NCI-H2107 (cell line): ENCODE results near the gene SBF2.
"Not testable (repeated sequence)": the region's sequence is repeated elsewhere in the genome, so short reads cannot be mapped to it uniquely, and the experiment has no call there.

Experiments
- DNase-seq: peaks from one replicate; lab custom pipeline; 2025; lab: John Stamatoyannopoulos, UW

Gene SBF2

DNA sequence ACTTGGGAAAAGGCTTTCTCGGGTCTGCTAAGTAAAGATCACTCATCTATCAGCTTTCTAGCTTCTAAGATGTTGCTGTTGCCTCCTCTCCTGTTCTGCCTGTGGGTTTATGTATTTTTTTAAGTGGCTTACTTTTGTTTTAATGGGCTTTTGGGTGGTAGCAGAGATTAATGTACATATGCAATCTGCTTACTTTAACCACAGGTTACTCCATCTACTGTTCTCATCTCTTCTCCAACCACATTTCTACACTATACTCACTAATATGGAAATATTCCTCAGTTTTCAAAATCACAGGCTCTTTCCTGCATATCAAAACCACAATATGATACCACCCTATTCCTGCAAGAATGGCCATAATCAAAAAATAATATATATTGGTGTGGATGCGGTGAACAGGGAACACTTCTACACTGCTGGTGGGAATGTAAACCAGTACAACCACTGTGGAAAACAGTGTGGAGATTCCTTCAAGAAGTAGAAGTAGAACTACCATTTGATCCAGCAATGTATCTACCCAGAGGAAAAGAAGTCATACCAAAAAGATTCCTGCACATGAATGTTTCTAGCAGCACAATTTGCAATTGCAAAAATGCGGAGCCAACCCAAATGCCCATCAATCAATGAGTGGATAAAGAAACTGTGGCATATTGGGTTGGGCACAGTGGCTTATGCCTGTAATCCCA lies 341.4 kb downstream of the SBF2 start:
- DNase-seq = no peak

DNA sequence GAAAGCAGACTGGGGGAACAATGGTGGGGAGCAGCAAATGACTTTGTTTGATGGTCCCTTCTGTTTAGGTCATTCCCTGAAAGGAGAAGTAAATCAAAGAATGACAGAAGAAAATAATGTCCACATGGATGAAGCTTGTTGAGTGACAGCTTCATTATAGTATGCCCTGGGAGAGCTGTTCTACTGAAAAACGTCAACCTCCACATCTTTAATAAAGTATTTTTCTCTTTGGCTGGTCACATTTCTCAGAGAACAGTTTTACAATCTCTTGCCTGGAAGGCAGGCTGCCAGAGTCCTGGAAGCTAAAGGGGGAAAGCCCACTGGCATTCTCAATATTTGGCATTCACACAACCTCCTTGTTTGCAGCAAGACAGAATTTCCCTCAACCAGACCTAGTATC lies 342.2 kb downstream of the SBF2 start:
- DNase-seq = no peak

GRCh38 chr11:9950462-9950861 lies 343.6 kb downstream of the SBF2 start:
- no peak for DNase-seq

DNA sequence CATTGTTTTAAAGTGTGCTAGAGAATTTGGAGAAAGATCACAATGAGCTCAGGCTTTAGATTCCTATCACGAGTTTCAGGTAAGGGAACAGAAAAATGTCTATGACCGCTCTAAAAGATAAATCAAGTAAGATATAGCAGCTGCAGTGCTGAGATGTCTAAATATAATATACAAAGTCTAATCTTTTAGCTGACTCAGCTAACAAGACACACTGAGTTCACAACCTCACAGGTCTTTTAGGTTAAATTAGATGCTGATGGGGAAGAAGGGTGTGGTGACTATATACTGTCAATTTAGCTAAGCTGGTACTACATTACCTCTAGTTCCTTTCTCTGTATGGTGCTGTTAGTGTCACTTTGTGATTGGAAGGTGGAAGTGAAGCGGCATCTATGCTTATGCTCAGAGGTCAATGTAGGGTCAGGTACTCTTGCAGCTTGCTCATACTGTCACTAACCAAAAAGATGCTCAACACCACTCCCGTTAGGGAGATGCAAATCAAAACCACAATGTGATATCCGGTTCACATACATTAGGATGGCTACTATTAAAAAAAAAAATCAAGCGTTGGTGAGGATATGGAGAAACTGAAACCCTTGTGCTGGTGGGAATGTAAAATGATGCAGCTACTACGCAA lies 346.7 kb downstream of the SBF2 start:
- no peak for DNase-seq

DNA sequence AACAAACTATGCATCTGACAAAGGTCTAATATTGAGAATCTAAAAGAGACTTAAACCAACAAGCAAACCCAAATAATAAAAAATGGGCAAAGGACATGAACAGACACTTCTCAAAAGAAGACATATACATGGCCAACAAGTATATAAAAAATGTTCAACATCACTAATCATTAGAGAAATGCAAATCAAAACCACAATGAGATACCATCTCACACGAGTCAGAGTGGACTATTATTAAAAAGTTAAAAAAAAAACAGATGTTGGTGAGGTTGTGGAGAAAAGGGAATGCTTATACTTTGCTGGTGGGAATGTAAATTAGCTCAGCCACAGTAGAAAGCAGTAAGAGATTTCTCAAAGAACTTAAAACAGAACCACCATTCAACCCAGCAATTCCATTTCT lies 348.3 kb downstream of the SBF2 start:
- DNase-seq = not testable (repeated sequence)

GRCh38 chr11:9943386-9944110 lies 350.5 kb downstream of the SBF2 start:
- DNase-seq = no peak

GRCh38 chr11:9941991-9942390 lies 352.0 kb downstream of the SBF2 start:
- no peak for DNase-seq

DNA sequence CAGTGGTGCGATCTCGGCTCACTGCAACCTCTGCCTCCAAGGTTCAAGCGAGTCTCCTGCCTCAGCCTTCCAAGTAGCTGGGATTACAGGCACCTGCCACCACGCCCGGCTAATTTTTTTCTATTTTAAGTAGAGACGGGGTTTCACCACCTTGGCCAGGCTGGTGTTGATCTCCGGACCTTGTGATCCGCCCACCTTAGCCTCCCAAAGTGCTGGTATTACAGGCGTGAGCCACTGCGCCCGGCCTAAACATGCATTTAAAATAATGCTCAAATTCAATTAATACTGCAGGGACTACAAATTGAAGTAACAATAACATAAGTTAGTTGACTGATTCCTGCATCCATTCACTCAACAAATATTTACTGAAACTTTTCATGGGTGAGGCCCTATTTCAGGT lies 354.9 kb downstream of the SBF2 start:
- DNase-seq = not testable (repeated sequence)

DNA sequence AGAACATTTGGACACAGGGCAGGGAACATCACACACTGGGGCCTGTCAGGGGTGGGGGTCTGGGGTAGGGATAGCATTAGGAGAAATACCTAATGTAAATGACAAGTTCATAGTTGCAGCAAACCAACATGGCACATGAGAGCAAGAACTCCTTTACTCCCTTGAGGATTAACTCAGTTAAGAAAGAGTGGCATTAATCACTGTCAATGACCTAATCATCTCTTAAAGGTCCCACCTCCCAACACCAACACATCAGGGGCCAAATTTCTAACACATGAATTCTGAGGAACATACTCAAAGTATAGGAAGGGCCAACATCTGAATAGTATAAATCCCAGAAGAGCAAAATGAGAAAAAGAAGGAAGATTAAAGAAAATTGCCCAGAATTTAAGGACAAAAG lies 357.3 kb downstream of the SBF2 start:
- no peak for DNase-seq

DNA sequence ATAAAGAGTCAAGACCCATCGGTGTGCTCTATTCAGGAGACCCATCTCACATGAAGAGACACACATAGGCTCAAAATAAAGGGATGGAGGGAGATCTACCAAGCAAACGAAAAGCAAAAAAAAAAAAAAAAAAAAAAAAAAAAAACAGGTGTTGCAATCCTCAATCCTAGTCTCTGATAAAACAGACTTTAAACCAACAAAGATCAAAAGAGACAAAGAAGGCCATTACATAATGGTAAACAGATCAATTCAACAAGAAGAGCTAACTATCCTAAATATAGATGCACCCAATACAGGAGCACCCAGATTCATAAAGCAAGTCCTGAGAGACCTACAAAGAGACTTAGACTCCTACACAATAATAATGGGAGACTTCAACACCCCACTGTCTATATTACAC lies 361.2 kb downstream of the SBF2 start:
- DNase-seq = not testable (repeated sequence)

- not testable (repeated sequence) for DNase-seq
Measured at GRCh38 chr11:9930562-9931331, 363.3 kb downstream of the SBF2 start.

GRCh38 chr11:9927670-9928069 lies 366.3 kb downstream of the SBF2 start:
- DNase-seq = no peak

DNA sequence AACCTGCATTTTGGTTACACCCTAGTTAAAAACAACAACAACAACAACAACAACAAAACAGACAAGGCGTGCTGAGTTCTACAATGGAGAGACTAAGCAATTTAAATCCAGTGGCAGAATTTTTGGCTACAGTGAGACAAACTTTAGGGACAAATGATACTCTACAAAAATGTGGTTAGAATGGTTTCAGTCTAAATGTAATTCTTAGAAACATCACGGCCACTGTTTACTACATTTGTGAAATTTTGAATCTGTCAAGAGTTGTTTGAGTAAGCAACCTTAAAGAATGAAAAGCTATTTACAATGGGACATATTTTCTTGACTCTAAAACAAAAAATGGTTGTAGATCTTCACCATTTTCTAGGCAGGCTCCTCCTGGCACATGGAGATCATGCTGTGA lies 370.7 kb downstream of the SBF2 start:
- DNase-seq = no peak

DNA sequence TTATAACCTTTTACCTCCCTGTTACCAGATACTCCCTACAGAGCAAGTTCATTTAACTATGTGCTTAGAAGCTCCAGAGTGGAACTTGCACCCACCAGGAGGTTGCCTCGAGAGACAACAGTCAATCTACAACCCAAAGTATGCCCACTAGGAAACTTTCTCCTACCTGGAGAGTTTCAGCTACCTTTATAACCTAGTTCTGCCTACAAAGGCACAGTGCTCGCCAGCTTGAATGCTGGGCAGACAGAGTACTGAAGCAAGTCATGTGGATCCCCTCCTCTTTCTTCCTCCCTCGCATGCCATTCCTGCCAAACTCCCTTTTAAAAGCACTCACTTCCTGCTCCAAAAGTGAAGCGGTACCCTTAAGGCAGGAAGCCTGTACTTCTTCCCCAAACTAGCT lies 371.2 kb downstream of the SBF2 start:
- no peak for DNase-seq

DNA sequence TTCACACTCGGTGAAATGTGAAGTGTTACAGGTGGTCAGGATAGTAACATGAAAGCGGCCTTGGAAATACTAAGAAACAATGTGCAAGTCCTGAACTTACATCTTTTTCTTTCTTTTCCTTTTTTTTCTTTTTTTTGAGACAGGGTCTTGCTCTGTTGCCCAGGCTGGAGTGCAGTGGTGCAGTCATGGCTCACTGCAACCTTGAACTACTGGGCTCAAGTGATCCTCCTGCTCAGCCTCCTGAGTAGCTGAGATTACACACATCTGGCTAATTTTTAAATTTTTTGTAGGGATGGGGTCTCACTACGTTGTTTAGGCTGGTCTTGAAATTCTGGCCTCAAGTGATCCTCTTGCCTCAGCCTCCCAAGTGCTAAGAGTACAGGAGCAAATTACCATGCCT lies 377.5 kb downstream of the SBF2 start:
- DNase-seq = no peak

- no peak for DNase-seq
Measured at GRCh38 chr11:9914064-9914463, 380.0 kb downstream of the SBF2 start.

GRCh38 chr11:9905960-9906791 lies 387.8 kb downstream of the SBF2 start:
- no peak for DNase-seq

DNA sequence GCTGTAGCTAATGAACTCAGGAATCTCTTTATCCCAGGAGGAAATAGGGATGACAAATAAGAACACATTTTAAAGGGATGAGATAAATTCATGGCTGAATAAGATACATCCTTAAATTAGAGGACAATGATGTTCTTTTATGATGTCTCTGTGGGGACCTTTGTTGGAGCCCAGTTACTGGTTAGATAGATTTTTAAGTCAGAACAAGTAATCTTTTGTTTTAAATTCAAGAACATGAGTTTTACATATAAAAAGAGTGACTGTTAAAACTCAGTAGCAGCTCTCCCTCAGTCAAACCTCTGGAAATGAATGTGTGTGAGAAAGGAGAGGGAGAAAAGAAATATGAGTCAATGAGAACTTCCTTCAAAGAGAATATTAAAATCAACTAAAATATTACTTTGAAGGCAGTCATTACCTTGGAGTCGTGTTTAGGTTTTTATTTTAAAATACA lies 388.5 kb downstream of the SBF2 start:
- no peak for DNase-seq

DNA sequence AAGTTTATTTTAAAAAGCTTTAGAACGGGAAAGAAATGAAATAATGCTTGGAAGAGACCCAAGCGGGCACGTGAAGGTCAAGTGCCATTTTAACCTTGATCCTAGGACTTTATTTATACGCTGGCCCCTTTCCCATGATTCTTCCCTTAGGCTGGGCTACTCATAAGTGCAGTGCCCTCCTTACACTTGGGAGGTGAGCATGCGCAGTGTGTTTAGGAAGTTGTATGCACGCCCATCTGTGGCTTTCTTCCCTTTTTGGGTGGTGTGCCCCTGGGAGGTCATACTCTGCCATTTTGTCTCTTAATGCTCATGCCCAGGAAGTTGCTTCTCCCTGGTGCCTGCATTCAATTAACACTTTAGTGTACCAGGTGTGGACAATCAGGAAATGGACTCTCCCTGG lies 390.4 kb downstream of the SBF2 start:
- DNase-seq = no peak

DNA sequence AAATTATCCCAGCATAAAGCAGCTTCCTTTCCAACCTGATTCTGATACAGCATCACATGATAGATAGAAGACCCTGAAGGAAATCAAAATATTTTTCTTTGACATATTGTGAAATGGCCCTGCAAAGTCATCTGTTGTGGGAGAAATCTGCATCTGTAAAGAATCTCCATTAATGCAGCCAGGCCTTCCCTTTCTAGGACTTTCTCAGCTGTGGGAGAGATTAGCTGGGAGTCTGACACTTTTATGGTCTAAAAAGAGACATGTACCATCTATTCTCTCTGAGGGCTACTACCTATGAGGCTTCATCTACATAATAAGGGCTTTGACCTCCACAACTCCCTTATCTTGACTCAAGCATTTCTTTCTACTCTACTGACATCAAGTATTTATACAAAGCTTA lies 392.1 kb downstream of the SBF2 start:
- no peak for DNase-seq

DNA sequence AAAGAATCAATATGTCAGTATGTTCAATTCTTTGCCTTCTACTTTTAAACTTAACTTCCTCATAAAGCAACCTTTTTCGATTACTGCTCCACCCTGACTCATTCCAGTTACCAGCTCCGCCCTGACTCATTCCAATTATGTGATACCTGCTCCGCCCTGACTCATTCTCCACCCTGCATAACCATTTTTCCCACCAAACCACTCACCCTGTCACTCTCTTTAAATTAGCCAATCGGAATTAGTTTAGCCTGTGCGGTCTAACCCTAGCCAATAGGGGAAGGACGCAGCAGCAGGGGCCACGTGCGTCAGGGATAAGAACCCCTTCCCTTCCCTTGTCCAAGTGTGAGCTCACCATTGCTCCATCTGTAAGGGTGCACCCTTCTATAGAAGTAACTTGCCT lies 393.8 kb downstream of the SBF2 start:
- not testable (repeated sequence) for DNase-seq

- DNase-seq = no peak
Measured at GRCh38 chr11:9899676-9900075, 394.3 kb downstream of the SBF2 start.
